D341Med (cell line): Measurements from ENCODE around the gene RASL10A.

Experiments
- DNase-seq: peaks from one replicate; pipeline ENCODE4 v3.0.0; 2012; ENCODE audit warnings: low spot score

The RASL10A gene

GRCh38 chr22:29338398-29338797 lies 22.9 kb upstream of the RASL10A start:
- no peak for DNase-seq

DNA sequence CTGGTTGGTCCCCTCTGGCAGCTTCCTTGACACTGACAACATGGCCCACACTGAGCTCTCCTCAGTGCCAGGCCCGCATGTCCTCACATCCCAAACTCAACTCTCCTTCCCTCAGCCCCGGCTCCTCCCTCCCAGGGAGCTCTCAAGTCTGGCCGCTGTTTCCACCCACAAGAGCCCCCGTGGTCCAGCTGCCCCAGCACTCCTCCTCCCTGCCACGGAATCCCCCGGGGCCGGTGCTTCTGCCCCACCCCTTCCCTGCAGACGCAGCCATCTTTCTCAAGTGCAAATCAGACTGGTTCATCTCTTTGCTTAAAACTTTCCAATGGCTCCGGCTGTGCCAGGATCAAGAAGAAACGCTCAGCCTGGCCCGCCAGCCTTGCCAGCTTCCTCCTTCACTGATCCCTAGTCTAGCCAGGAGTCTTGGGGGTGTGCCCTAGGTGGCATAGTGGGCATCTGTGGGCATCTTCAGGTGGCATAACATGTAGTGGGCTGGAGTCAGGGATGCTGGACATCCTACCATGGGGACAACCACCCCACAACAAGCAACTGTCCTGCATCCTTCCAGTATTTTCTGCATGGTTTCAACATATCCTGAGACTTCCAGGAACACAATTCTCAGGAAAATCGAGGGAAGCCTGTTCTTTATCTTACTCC lies 22.3 kb upstream of the RASL10A start:
- no peak for DNase-seq

GRCh38 chr22:29336751-29337490 lies 21.4 kb upstream of the RASL10A start:
- no peak for DNase-seq

DNA sequence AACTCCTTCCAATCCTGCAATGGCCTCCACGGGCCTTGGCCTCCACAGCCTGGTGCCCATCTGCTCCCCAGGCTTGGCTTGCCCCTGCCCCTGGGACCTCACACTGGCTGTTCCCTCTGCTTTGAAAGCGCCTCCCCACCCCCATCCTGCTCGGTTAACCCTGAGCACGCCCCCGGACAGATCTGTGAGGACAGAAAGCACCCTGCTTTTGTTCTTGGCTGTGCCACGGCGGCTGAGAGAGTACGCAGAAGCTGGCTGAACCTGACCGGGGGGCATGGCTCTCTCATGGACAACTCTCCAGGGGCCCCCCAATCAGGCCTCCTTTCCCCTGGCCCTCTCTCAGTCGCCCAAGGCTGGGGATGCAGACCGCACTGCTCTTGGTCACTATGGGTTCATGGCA lies 20.2 kb upstream of the RASL10A start:
- DNase-seq: no peak

DNA sequence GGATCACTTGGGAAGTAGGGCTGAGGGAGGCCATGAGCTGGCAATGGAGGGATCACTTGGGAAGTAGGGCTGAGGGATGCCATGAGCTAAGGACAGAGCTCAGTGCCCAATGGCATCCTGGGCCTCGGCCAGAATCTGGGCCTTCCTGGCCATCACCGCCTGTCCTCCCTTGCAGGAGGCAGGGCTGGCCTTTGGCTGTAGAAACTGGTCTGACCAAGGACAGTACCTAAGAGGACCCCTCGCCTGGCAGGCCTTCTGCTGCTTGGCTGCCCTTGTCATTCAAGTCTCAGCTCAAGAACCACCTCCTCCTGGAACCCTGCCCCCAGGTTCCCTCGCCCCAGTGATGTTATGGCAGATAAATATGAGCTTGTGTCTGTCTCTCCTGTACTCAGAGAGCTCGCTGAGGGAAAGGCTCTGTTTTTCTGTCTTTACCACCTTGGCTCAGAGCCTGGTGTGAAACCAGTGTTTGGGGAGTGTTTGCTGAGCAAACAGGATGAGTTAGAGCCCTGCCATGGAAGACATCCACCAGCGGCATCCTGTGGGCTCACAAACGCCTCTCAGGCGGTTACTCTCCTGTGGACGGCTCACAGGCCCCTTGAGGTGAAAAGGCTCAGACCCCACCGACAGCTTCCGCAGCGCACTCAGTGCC lies 19.3 kb upstream of the RASL10A start:
- no peak for DNase-seq

DNA sequence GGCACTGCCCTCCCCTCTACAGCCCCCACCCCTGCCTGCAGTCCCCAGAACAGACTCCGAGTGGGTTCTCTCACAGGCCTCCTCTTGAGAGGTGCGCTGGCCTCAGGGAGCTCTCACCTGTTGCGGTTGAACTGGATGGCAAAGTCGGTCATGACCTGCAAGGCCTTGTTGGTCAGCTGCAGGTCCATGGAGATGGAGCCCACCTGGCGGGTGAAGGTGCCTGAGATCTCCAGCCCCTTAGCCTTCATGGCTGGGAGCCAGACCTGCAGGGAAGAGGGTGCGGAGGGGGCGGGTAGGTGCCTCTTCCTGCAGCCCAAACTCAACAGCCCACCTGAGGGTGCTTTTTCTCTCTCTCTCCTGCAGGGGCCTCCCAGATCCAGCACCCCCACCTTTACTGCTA lies 18.7 kb upstream of the RASL10A start:
- DNase-seq: no peak

GRCh38 chr22:29332886-29333496 lies 17.5 kb upstream of the RASL10A start:
- no peak for DNase-seq

DNA sequence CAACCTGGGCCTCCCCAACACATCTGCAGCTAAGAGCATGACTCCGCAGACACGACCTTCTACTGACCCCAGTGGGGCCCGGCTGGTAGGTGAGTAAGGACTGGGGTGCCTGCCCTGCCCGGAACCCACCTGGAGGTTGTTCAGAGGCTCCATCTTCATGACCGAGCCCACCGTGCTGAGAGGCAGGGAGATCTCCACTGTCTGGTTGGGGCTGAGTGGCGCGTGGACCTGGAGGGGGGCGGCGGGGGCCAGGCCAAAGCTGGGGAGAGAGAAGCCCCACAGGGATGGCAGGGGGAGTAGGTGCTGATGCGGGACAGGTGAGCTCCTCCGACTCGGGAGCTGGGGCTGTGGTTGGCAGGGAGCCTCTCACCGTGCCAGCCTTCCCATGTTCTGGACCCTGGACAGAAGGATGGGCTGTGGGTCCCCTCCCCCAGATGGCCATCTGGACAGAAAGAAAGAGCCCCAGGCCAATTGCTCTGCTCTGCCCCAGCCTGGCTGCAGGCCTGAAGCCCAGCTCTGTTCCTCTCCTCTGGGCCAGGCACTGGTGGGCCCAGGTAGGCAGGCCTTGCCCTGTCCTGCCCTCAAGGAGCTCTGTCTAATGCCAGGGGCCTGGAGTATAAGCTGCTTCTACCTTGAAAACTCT lies 16.3 kb upstream of the RASL10A start:
- DNase-seq: no peak

GRCh38 chr22:29331213-29331612 lies 15.7 kb upstream of the RASL10A start:
- DNase-seq: no peak

- no peak for DNase-seq
Observed at GRCh38 chr22:29330753-29331152, 15.3 kb upstream of the RASL10A start.

GRCh38 chr22:29330291-29330690 lies 14.8 kb upstream of the RASL10A start:
- DNase-seq: no peak

GRCh38 chr22:29329581-29329980 lies 14.1 kb upstream of the RASL10A start:
- no peak for DNase-seq

GRCh38 chr22:29328566-29329500 lies 13.3 kb upstream of the RASL10A start:
- no peak for DNase-seq

DNA sequence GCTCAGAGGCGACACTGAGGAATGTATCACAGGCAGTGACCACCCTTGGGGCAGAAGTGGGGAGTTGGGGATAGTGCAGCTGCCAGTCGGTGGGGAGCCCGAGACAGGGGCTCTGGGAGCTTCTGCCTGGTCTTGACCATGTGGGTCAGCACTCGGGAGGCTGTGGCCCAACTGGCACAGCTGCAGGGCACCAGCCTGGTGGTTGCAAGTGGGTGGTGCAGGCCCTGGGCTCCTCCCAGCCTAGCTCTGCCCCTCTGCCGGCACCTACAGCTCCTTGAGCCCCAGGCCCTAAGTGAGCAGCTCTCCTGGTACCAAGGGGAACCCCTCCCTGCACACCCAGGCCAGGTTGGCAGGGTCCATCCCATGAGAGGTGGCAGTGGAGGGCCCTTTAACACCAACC lies 12.6 kb upstream of the RASL10A start:
- no peak for DNase-seq

DNA sequence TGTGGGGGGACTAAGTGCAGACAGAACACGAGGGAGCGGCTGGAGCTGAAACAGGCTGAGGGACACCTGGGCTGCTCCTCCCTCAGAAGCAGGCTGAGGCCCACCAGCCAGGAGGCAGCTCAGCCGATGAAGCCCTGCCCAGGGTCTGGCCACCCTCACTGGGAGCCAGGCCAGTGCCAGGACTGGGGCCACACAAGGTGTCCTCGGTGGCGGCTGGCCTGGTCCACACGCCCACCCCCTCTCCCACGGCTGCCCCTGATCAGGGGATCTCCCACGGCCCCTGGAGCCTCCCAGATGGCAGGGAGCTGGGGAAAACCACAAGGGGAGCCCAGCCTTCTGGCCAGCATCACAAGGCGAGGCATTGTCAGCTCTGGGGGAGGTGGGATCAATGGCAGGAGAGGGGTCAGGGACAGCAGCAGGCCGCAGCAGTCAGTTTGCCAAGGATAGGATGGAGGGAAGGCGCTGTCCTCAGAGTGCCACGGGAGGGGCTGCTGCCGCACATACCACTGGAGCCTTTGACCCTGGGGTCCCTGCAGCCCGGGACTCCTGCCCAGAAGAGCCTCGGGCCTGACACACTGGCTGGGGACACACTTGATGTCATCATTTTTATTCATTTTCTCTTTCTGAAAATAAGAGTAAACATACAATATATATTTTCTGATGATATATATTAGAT lies 11.7 kb upstream of the RASL10A start:
- no peak for DNase-seq

DNA sequence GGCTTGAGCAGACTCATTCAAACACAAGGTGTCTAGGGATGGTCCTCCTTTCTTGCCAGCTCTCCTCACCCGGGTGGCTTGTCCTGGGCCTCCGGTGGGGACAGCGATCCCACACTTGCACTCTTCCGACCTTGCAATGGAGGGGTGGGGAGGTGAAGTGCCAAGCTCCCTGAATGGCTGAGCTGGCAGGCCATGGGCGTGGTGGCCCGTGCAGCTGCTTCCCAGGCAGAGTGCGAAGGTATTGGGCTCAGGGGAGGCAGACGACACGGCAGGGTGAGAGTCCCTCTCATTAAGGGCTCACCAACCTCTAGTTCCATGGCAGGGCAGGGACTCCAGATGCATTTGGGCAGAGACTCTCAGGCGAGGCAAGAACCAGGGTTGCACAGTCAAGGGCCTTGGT lies 11.0 kb upstream of the RASL10A start:
- DNase-seq: no peak

GRCh38 chr22:29325785-29326315 lies 10.4 kb upstream of the RASL10A start:
- DNase-seq: no peak

DNA sequence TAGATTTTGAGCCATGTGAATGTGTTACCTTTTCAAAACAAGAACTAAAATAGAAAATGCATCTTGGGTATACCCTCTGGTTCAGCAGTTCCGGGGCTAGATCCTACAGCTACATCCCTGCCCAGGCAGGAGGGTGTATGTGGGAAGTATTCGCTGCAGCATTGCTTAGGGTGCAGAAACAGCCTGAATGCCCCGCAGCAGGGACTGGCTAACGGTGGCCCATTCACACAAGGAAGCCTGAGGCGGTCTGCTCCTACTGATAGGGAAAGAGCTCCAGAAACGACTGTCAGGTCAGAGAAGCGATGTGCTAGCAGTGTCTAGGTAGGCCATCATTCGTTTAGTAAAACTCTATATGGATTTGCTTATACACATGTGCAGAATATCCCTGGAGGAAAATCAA lies 9.9 kb upstream of the RASL10A start:
- DNase-seq: no peak

- no peak for DNase-seq
Observed at GRCh38 chr22:29323641-29324040, 8.1 kb upstream of the RASL10A start.

DNA sequence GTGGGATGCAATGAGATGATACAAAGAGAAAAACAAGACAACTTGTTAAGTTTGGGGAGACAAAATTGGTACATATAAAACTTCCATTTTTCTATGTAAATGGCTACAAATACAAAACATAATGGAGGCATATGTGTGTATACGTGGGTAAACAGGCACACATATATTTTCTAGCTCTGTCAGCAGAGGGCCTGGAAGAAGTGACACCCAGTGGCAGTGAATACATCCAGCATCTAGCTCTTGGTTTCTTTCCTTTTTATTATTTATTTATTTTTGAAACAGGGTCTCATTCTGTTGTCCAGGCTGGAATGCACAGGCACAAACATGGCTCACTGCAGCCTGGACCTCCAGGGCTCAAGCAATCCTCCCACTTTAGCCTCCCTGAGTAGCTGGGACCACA lies 5.0 kb upstream of the RASL10A start:
- no peak for DNase-seq

DNA sequence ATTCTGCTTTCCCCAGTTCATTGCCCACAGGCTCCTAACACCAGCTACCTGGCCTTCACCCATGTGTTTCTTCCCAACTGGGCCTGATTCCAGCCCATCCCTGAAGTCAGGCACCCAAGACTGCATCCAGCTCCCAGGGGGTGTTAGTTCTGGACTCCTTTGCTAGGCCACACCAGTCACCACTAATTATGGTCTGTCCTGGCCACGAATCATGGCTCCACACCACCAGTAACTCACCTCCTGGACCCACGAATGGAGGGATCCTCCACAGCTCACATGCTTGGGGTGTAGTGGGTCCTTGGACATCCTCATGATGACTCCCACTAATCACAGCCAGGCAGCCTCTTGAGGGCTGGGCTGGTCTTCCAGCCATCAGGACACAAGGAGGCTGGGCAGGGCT lies 3.6 kb upstream of the RASL10A start:
- DNase-seq: no peak
